Panc1 (cell line): ENCODE data around the gene CNTN4. TPM values are rescaled to one million over a fixed set of nuclear protein-coding genes. Genes with fewer than 3 reads are reported as not detected.

Experiments used
- ATAC-seq: fragments of 200-7000 bp; cut with Tn5 transposase; 2 replicates; pipeline ENCODE4 v1.9.1; 2020; ENCODE audit warnings: mild to moderate bottlenecking, moderate library complexity
- BruUV-seq: library from RNA; stranded (reverse); fragments of 400-500 nt; replicated peaks from 2 replicates; lab custom pipeline; 2021; lab: Mats Ljungman, UMichigan
- CTCF ChIA-PET: fragments of 300-600 bp; sonication (Branson Sonifier 250); formaldehyde crosslinking; loops from one replicate; lab custom pipeline; 2022; ENCODE audit warnings: antibody characterized with exemption; lab: Charles Lee
- POLR2A ChIA-PET: fragments of 300-600 bp; sonication (Branson Sonifier 250); formaldehyde crosslinking; loops from one replicate; lab custom pipeline; 2022; ENCODE audit warnings: antibody characterized with exemption; lab: Charles Lee
- DNase-seq: peaks from one replicate; pipeline ENCODE4 v3.0.0-alpha.2; 2010; ENCODE audit warnings: low read depth, low spot score
- H3K27ac ChIP-seq: 2 replicates; pipeline ENCODE4 v1.5.1; 2011; ENCODE audit warnings: mild to moderate bottlenecking, low read length, inconsistent platforms
- H3K27me3 ChIP-seq: fragments of 200-500 bp; sonication (Bioruptor generic); 2 replicates; pipeline ENCODE4 v1.6.0; 2014; ENCODE audit warnings: low read length, inconsistent platforms; ENCODE audit not compliant: control insufficient read depth, insufficient read depth
- H3K36me3 ChIP-seq: fragments of 200-500 bp; sonication (Bioruptor generic); 2 replicates; pipeline ENCODE4 v1.5.1; 2014; ENCODE audit warnings: inconsistent platforms, mild to moderate bottlenecking, low read length, moderate library complexity; ENCODE audit not compliant: control insufficient read depth, insufficient read depth
- H3K4me1 ChIP-seq: 2 replicates; pipeline ENCODE4 v1.5.1; 2011; ENCODE audit warnings: inconsistent platforms, mild to moderate bottlenecking, low read length, moderate library complexity; ENCODE audit not compliant: control insufficient read depth, insufficient read depth
- H3K4me3 ChIP-seq, 2 experiments: 2 replicates each; pipeline ENCODE4 v1.5.1; 2011 to 2012; ENCODE audit warnings: low read depth in 2 of 2, low read length in 2 of 2, mild to moderate bottlenecking in 2 of 2, inconsistent platforms in 1 of 2, moderate library complexity in 1 of 2
- H3K9me3 ChIP-seq: fragments of 200-500 bp; sonication (Bioruptor generic); 2 replicates; pipeline ENCODE4 v1.5.1; 2014; ENCODE audit warnings: low read depth, mild to moderate bottlenecking, inconsistent platforms, low read length, moderate library complexity; ENCODE audit not compliant: control insufficient read depth, insufficient read depth
- POLR2AphosphoS5 ChIP-seq: IDR thresholded peaks from 2 replicates; pipeline ENCODE4 v1.6.1; 2012; ENCODE audit warnings: mild to moderate bottlenecking, low read depth, low read length, moderate library complexity
- SIN3A ChIP-seq: IDR thresholded peaks from 2 replicates; pipeline ENCODE4 v1.6.1; 2012; ENCODE audit warnings: low read depth, mild to moderate bottlenecking, low read length, moderate library complexity, borderline replicate concordance; ENCODE audit not compliant: insufficient read depth
- TCF7L2 ChIP-seq: IDR thresholded peaks from 2 replicates; pipeline ENCODE4 v1.6.1; 2011; ENCODE audit warnings: mild to moderate bottlenecking, low read depth, low read length, inconsistent platforms
- in situ Hi-C: cut with HindIII; loops from 2 replicates; pipeline ENCODE4 v1.10.0; 2016; ENCODE audit warnings: low sequenced_read_pairs, low pct_unique_long_range_greater_than_20kb
- intact Hi-C: fragments of 100-400 bp; cut with micrococcal nuclease; formaldehyde crosslinking; loops from one replicate; pipeline ENCODE4 v1.10.0; 2022; ENCODE audit not compliant: unreplicated experiment
- total RNA-seq: library from RNA; stranded (reverse); gene quantifications from one replicate; pipeline ENCODE4 v1.2.1, GENCODE V29; 2021; ENCODE audit not compliant: unreplicated experiment
- TF ChIP-seq, protein P1 (sequence below), 2 experiments: IDR thresholded peaks; 2 replicates each; pipeline ENCODE4 v1.6.1; 2011 to 2012; ENCODE audit warnings: low read depth in 2 of 2, control low read depth in 1 of 2, low read length in 1 of 2, mild to moderate bottlenecking in 1 of 2, moderate library complexity in 1 of 2; ENCODE audit not compliant: insufficient read depth in 1 of 2
- TF ChIP-seq, protein P2 (sequence below): fragments of 450-650 bp; IDR thresholded peaks from 2 replicates; pipeline ENCODE4 v1.5.1; 2017; ENCODE audit warnings: mild to moderate bottlenecking

CNTN4 gene
- total RNA-seq, 1 experiment from 2014 or later: not detected

DNA sequence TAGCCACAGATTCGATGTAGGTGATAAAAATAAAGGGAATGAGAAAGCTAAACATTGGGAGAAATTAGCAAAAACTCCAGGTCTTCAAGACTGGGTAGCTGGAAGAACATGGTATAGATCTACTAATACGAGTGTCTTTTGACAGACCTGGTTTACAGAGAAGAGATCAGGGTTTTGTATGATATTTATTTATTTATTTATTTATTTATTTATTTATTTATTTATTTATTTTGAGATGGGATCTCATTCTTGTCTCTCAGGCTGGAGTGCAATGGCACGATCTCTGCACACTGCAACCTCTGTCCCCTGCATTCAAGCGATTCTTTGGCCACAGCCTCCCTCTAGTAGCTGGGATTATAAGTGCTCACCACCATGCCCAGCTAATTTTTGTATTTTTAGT lies 448.4 kb downstream of the CNTN4 start:
- no peak overlapping the region for H3K4me3 ChIP-seq
- DNase-seq: no peak
- ChIA-PET POLR2A (no interaction called here), CTCF (no interaction called here)
- no peaks in the 10 kb centered on the region for H3K36me3 ChIP-seq
- intact Hi-C loops (no loop called here), in situ Hi-C loops (no loop called here)
- H3K27ac ChIP-seq: no peak overlapping the region
- no peaks in the 10 kb centered on the region for H3K4me1 ChIP-seq
- H3K27me3 ChIP-seq: no peaks in the 10 kb centered on the region
- BruUV-seq: no TSS peak
- no peak for ATAC-seq
- TF ChIP-seq, protein P1, sequence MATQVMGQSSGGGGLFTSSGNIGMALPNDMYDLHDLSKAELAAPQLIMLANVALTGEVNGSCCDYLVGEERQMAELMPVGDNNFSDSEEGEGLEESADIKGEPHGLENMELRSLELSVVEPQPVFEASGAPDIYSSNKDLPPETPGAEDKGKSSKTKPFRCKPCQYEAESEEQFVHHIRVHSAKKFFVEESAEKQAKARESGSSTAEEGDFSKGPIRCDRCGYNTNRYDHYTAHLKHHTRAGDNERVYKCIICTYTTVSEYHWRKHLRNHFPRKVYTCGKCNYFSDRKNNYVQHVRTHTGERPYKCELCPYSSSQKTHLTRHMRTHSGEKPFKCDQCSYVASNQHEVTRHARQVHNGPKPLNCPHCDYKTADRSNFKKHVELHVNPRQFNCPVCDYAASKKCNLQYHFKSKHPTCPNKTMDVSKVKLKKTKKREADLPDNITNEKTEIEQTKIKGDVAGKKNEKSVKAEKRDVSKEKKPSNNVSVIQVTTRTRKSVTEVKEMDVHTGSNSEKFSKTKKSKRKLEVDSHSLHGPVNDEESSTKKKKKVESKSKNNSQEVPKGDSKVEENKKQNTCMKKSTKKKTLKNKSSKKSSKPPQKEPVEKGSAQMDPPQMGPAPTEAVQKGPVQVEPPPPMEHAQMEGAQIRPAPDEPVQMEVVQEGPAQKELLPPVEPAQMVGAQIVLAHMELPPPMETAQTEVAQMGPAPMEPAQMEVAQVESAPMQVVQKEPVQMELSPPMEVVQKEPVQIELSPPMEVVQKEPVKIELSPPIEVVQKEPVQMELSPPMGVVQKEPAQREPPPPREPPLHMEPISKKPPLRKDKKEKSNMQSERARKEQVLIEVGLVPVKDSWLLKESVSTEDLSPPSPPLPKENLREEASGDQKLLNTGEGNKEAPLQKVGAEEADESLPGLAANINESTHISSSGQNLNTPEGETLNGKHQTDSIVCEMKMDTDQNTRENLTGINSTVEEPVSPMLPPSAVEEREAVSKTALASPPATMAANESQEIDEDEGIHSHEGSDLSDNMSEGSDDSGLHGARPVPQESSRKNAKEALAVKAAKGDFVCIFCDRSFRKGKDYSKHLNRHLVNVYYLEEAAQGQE (IDR thresholded peaks at IDR 0.05; ENCODE audit: insufficient read depth in 1 of 2, low read depth in 2 of 2, low read length in 1 of 2): no peak
- TF ChIP-seq SIN3A (no peak), TCF7L2 (no peak), POLR2AphosphoS5 (no peak)
- TF ChIP-seq, protein P2, sequence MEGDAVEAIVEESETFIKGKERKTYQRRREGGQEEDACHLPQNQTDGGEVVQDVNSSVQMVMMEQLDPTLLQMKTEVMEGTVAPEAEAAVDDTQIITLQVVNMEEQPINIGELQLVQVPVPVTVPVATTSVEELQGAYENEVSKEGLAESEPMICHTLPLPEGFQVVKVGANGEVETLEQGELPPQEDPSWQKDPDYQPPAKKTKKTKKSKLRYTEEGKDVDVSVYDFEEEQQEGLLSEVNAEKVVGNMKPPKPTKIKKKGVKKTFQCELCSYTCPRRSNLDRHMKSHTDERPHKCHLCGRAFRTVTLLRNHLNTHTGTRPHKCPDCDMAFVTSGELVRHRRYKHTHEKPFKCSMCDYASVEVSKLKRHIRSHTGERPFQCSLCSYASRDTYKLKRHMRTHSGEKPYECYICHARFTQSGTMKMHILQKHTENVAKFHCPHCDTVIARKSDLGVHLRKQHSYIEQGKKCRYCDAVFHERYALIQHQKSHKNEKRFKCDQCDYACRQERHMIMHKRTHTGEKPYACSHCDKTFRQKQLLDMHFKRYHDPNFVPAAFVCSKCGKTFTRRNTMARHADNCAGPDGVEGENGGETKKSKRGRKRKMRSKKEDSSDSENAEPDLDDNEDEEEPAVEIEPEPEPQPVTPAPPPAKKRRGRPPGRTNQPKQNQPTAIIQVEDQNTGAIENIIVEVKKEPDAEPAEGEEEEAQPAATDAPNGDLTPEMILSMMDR: no peak
- H3K9me3 ChIP-seq: no peaks in the 10 kb centered on the region

DNA sequence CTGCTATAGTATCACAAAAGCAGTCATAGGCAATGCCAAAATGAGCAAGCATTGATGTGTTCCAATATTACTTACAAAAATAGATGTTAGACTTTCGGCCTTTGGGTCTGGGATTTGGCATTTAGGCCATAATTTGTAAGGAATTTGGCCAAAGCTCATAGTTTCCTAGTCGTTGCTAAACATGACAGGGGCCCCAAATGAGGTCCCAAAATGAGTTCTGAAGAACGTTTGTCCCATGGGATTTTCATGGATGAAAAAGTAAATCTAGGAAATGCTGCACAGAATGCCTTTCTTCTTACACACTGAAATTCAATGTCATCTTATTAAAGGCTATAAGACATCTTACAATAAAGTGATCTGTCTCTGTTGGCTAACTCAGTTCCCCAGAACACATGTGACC lies 456.0 kb downstream of the CNTN4 start:
- BruUV-seq: no TSS peak
- TF ChIP-seq POLR2AphosphoS5 (no peak), SIN3A (no peak)
- TF ChIP-seq, protein P2: no peak
- POLR2A ChIA-PET: no interaction called here
- DNase-seq (no peak), ATAC-seq (no peak)
- no peak overlapping the region for H3K4me3 ChIP-seq
- no peaks in the 10 kb centered on the region for H3K27me3 ChIP-seq
- H3K9me3 ChIP-seq: no peaks in the 10 kb centered on the region
- in situ Hi-C loops: no loop called here
- no peaks in the 10 kb centered on the region for H3K36me3 ChIP-seq
- CTCF ChIA-PET: no interaction called here
- intact Hi-C loops: no loop called here
- no peak overlapping the region for H3K27ac ChIP-seq
- no peaks in the 10 kb centered on the region for H3K4me1 ChIP-seq
